ENCODE results near the gene KRTAP2-1. TPM values are rescaled to one million over a fixed set of nuclear protein-coding genes. Genes with fewer than 3 reads are reported as not detected.
"Not testable (repeated sequence)": the region's sequence is repeated elsewhere in the genome, so short reads cannot be mapped to it uniquely, and the experiment has no call there.

Gene KRTAP2-1
- total RNA-seq (2021; fragmentation: NEBNext Ultra II Directional; extraction: Animal tissue kit (Norgen Biotek cat#: 25700)) (not detected in 2 replicates), polyA plus RNA-seq (2011; rRNA removed) (not detected in 2 replicates), polyA minus RNA-seq (2011; rRNA and poly(A)+ RNA removed) (not detected in 2 replicates)
- polyA plus RNA-seq (2011; cell fraction: cytosol; rRNA removed), result not detected
- polyA plus RNA-seq (2011; cell fraction: nucleus; rRNA removed), result not detected
- not detected in 4 replicates for polyA plus RNA-seq (2012, experiment 1 of 2)
- not detected for polyA plus RNA-seq (2012, experiment 2 of 2)
- polyA plus RNA-seq (2013, experiment 1 of 2), result not detected
- polyA plus RNA-seq (2013, experiment 2 of 2), result not detected
- not detected for polyA minus RNA-seq (2011; cell fraction: cytosol; rRNA and poly(A)+ RNA removed)
- not detected for polyA minus RNA-seq (2011; cell fraction: nucleus; rRNA and poly(A)+ RNA removed)
- long read RNA-seq, experiment 1, result 0 reads
- long read RNA-seq, experiment 2, result 0 reads

- not testable (repeated sequence) for H3K23ac ChIP-seq (ENCODE audit: insufficient read length); H3K27ac ChIP-seq (ENCODE audit: low read depth, low read length); H3K4me2 ChIP-seq (ENCODE audit: insufficient read depth in 1 of 2, low read depth in 2 of 2, low read length in 2 of 2); H2BK15ac ChIP-seq (ENCODE audit: low read length); H3K56ac ChIP-seq (replicated peaks; ENCODE audit: insufficient read length, low read depth, low read length); H3K4me3 ChIP-seq (ENCODE audit: extremely low read depth in 1 of 4, insufficient read depth in 2 of 4, low read depth in 3 of 4, low read length in 4 of 4); H3K79me1 ChIP-seq (ENCODE audit: low read depth, low read length); H2BK5ac ChIP-seq (ENCODE audit: low read depth, low read length); H3K9me3 ChIP-seq (ENCODE audit: insufficient read depth in 2 of 2, low read depth in 1 of 2, low read length in 1 of 2); H2AK5ac ChIP-seq (ENCODE audit: low read depth, low read length); H2BK12ac ChIP-seq (ENCODE audit: low read depth, low read length); H4K91ac ChIP-seq (replicated peaks; ENCODE audit: insufficient read length, low read length); H4K20me1 ChIP-seq (replicated peaks in 1 of 2; ENCODE audit: control insufficient read depth in 1 of 2, insufficient read depth in 2 of 2, low read length in 2 of 2); H2BK20ac ChIP-seq (ENCODE audit: low read length); H2AFZ ChIP-seq (ENCODE audit: low read length); H3K9ac ChIP-seq (replicated peaks in 1 of 4; ENCODE audit: extremely low read depth in 1 of 4, low read depth in 3 of 4, low read length in 3 of 4); DNase-seq (ENCODE audit: low read depth in 1 of 2, low spot score in 2 of 2); H2BK120ac ChIP-seq (replicated peaks; ENCODE audit: low read depth, low read length); H3K36me3 ChIP-seq (ENCODE audit: control insufficient read depth in 2 of 4, insufficient read depth in 4 of 4, low read length in 3 of 4); H3K27me3 ChIP-seq (replicated peaks in 1 of 4; ENCODE audit: control insufficient read depth in 3 of 4, extremely low read depth in 1 of 4, insufficient read depth in 3 of 4, low read length in 3 of 4); H3K18ac ChIP-seq (ENCODE audit: extremely low read depth, low read length); H3K23me2 ChIP-seq (ENCODE audit: low read depth, low read length); H3K4ac ChIP-seq (replicated peaks; ENCODE audit: insufficient read length, low read depth, low read length); H4K5ac ChIP-seq (ENCODE audit: insufficient read length, low read depth, low read length); H3K4me1 ChIP-seq (replicated peaks in 1 of 4; ENCODE audit: control insufficient read depth in 3 of 4, insufficient read depth in 4 of 4, low read length in 3 of 4); FAIRE-seq; H3K79me2 ChIP-seq (ENCODE audit: control insufficient read depth in 1 of 2, insufficient read depth in 2 of 2, low read length in 2 of 2); H3K14ac ChIP-seq (ENCODE audit: insufficient read length)
- CTCF ChIA-PET (ENCODE audit: partially characterized antibody), result interaction anchor here (0.5 kb wide), 1 partner anchor 12 kb away, joined by 3 read pairs; no protein-coding TSS in a partner anchor
- H4K8ac ChIP-seq (ENCODE audit: extremely low read depth, insufficient read depth, low read length), result 0 out of 2 replicates have a peak within 1 kb of the TSS, but pooled peaks have one; percentile 51
- 83% methylated on average over 10 of the region's 33 CpGs; no CpG with 5 or more reads in 1 of the 2 experiments for WGBS, 2 experiments (ENCODE audit: extremely low coverage in 1 of 2, insufficient coverage in 1 of 2, insufficient read length in 1 of 2, insufficient replicate concordance in 2 of 2, low coverage in 1 of 2, low lambda C conversion rate in 2 of 2, missing lambda C conversion rate in 1 of 2)
- POLR2A ChIA-PET (ENCODE audit: partially characterized antibody), result interaction anchor here (0.6 kb wide), 1 partner anchor 195 kb away, joined by 5 read pairs; no protein-coding TSS in a partner anchor
Observed at GRCh38 chr17:41046735-41047465, at the start of gene KRTAP2-1. TSS of gene KRTAP2-1 (minus strand) at chr17:41047316. CDS start at chr17:41047267, 49 bp downstream.

Measured in H1 (cell line).